ENCODE results near the gene DGKH.

DGKH gene

DNA sequence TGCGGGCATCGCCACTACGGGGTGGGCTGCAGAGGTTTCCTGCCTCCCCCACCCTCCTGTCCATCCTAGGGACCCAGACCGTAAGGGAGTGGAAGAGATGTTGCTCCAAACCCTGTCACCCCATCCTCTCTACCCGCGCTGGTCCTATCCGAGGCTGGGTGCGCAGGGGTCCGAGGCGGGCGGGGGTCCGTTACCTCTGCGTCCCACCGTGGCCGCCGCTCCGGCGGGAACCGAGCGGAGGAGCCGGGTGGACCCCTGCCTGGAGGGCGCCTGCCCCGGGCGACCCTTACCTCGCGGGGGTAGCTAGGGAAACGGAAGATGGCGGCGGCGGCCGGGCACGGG lies at the start of gene DGKH:
DGKH (plus strand) TSS at position 307 of the 342 bp plus-strand sequence. CDS start 126 bp downstream, outside the sequence.
- no peak for DNase-seq (ENCODE audit: low read depth in 2 of 2)

GRCh38 chr13:42000846-42001245 lies 47.6 kb upstream of the DGKH start:
- DNase-seq (ENCODE audit: low read depth in 2 of 2) = no peak

- peak in 1 of 2 experiments; percentile 40 for DNase-seq (ENCODE audit: low read depth in 2 of 2)
Measured at GRCh38 chr13:42001580-42001979, 46.9 kb upstream of the DGKH start.

- no peak for DNase-seq (ENCODE audit: low read depth in 2 of 2)
Measured at GRCh38 chr13:42002066-42002465, 46.4 kb upstream of the DGKH start.

DNA sequence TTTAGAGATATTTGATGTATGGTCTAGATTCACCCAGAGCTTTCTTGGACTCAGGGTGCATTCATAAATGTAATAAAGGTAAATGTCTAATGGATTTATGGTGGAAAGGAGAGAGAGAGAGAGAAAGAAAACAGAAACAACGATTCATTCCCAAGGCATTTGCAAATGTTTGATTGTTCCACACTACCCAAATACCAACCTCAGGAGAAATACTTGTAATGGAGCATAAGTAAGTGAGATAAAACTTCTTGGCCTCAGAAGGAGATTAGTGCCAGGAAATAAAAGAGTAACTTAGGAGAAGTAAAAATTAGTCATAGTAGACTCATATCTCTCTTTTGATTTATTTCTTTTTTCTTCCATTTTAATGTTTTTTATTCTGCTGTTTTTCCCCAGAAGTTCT lies 40.6 kb upstream of the DGKH start:
- DNase-seq (ENCODE audit: low read depth in 2 of 2) = no peak

- no peak for DNase-seq (ENCODE audit: low read depth in 2 of 2)
Measured at GRCh38 chr13:42009057-42009456, 39.4 kb upstream of the DGKH start.

GRCh38 chr13:42011601-42012350 lies 36.7 kb upstream of the DGKH start:
- no peak for DNase-seq (ENCODE audit: low read depth in 2 of 2)

- no peak for DNase-seq (ENCODE audit: low read depth in 2 of 2)
Measured at GRCh38 chr13:42014119-42014518, 34.3 kb upstream of the DGKH start.

- DNase-seq (ENCODE audit: low read depth in 2 of 2) = no peak
Measured at GRCh38 chr13:42017264-42017663, 31.2 kb upstream of the DGKH start.

DNA sequence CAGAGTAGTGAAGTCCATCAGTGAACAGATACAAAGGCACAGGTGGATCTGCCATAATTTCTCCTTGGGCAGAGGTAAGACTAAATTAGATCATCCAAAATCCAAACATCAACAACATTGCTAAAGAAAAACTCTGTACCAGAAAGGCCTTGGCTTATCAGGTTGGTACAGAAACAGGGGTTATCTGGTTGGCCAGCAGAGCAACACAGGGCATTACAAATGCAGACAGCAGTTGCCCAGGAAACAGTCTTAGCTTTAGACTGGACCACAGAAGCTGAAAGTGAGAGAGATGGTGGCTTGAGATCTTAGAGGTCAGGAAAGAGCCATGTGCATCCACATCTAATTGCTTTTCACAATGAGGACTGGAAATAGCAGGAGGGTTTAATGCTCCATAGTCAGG lies 26.6 kb upstream of the DGKH start:
- no peak for DNase-seq (ENCODE audit: low read depth in 2 of 2)

DNA sequence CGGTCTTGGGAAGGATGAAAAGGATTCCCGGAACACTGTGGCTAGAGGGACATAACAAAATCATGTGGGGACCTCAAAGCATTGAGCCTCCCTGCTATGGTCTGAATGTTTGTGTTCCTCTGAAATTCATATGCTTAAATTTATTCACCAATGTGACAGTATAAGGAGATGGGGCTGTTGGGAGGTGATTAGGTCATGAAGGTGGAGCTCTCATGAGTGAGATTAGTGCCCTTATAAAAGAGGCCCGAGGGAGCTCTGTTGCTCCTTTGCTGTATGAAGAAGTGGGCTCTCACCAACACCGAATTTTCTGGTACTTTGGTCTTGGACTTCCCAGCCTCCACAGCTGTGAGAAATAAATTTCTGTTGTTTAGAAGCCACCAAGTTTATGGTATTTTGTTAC lies 26.1 kb upstream of the DGKH start:
- DNase-seq (ENCODE audit: low read depth in 2 of 2) = no peak

GRCh38 chr13:42022796-42023493 lies 25.5 kb upstream of the DGKH start:
- DNase-seq (ENCODE audit: low read depth in 2 of 2) = no peak

DNA sequence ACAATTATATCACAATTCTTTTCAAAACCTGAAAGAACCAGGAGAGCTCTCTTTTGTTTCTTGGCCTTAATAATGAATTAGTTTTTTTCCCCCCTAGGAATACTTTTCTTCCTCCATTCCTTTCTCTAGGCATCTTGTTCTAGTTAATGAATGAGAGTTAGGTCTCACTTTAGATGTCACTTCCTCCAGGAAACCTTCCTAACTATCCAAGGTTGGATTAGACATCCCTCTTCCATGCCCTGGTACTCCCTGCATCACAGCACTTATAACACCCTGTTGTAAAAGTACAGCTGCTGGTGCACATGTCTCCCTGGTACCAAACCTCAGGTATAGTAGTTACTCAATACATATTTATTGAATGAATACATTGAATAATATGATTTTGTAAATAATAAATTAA lies 21.2 kb upstream of the DGKH start:
- DNase-seq (ENCODE audit: low read depth in 2 of 2) = no peak

DNA sequence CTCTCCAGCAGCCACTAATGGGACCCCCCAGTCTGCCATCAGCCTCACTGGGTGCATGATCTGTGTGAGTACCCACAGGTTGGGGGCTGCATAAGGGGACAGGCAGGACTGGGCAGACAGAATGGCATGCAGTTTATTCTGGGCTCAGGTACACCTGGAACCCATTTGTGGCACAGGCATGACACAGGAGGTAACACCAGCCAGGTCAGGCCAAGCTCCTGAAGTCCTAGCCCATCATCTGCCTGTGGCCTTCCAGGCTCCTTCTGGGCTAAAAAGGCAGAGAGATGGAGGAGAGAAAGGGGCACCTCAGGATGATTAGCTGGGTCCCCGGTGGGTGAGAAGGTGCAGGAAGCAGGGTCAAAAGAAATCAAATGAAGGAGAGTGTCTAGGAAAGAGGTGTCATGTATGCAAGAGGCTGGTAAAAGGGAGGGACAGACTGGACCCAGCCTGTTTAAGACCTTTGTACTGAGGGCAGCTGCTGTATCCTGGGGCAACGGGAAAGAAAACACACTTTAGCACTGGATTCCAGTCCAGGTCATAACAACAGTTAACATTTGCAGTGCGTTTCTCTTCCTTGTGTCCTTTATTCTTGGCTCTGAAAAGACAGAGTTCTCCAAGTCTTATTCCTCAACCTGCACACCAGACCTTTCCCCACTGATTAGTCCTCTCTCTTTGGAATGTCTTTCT lies 20.2 kb upstream of the DGKH start:
- DNase-seq (ENCODE audit: low read depth in 2 of 2) = no peak

GRCh38 chr13:42035905-42036521 lies 12.4 kb upstream of the DGKH start:
- DNase-seq (ENCODE audit: low read depth in 2 of 2) = no peak

- no peak for DNase-seq (ENCODE audit: low read depth in 2 of 2)
Measured at GRCh38 chr13:42036711-42037110, 11.7 kb upstream of the DGKH start.

GRCh38 chr13:42038661-42039456 lies 9.6 kb upstream of the DGKH start:
- no peak for DNase-seq (ENCODE audit: low read depth in 2 of 2)

DNA sequence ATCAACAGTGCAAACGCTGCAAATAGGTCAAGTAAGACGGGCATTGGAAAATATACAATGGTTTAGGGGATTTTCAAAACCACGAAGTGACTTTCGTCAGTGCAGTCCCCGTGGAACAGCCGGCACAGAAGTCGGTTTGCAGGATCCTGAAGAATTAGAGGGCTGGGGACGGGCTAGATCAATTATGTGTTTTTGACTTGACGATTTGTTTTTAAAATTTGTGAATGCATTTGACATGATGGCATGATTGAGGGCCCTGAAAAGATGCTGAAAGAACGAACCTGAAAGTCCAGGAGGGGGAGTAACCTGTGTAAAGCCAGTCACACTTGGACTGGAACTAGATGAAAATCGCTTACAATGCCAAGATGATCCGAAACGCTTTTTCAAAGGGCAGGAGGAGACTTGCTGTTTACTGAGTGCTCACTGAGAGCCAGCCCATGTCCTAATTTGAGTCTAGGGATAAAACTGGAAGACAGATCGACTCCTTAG lies 8.9 kb upstream of the DGKH start:
- DNase-seq (ENCODE audit: low read depth in 2 of 2) = no peak

- DNase-seq (ENCODE audit: low read depth in 2 of 2) = peak; percentile 71 to 74
Measured at GRCh38 chr13:42039946-42040729, 8.3 kb upstream of the DGKH start.

DNA sequence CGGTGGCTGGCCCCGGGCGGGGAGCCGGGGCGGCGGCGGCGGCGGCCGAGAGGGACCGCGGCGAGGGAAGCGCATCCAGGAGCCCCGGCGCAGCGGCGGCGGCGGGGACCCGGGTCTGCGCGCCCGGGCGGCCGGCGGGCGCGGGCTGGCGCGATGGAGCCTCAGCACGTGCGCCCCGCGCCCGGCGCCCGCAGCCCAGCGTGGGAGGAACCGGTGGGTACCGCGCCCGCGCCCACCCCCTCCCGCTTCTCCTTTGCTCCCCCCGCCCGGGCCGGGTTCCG lies 7.8 kb upstream of the DGKH start:
- DNase-seq (ENCODE audit: low read depth in 2 of 2) = no peak

All from fibroblast of skin of left biceps (primary cell).